Neuron (in vitro differentiated cells): ENCODE results near the gene PTPRU.
"Not testable (repeated sequence)": the region's sequence is repeated elsewhere in the genome, so short reads cannot be mapped to it uniquely, and the experiment has no call there.

Experiments
- H2AFZ ChIP-seq: one replicate; pipeline ENCODE4 v1.6.1; 2013; ENCODE audit warnings: low read depth, mild to moderate bottlenecking, inconsistent platforms, low read length, moderate library complexity
- H3K27me3 ChIP-seq: one replicate; pipeline ENCODE4 v1.6.1; 2013; ENCODE audit warnings: low read length; ENCODE audit not compliant: insufficient read depth
- H3K36me3 ChIP-seq: one replicate; pipeline ENCODE4 v1.6.1; 2013; ENCODE audit warnings: low read length; ENCODE audit not compliant: insufficient read depth
- H3K4me1 ChIP-seq: one replicate; pipeline ENCODE4 v1.6.1; 2013; ENCODE audit warnings: low read length; ENCODE audit not compliant: insufficient read depth
- H3K4me3 ChIP-seq: 2 replicates; pipeline ENCODE4 v1.5.1; 2013; ENCODE audit warnings: mild to moderate bottlenecking, low read length, moderate library complexity
- H3K9me3 ChIP-seq: one replicate; pipeline ENCODE4 v1.6.1; 2013; ENCODE audit warnings: low read length

Gene PTPRU

DNA sequence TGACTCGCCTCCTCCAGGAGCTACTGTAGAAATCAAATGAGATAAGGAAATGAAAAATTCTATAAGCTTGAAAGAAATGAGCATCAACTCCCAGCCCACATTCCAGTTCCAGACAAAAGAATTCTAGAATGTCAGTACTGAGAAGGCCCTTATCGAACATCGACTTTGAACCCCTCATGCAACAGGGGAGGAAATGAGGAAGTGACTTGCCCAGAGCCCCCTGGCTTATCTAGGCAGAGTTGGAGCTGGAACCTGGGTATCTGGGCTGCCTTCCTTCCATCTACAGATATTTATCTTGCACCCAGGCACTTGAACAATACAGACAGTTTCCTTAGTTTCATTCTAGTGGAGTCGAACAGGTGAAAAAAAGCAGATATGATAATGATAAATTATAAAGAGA is 27.9 kb upstream of the PTPRU start:
- H3K36me3 ChIP-seq: peaks cover 51% of the 10 kb centered on the region

DNA sequence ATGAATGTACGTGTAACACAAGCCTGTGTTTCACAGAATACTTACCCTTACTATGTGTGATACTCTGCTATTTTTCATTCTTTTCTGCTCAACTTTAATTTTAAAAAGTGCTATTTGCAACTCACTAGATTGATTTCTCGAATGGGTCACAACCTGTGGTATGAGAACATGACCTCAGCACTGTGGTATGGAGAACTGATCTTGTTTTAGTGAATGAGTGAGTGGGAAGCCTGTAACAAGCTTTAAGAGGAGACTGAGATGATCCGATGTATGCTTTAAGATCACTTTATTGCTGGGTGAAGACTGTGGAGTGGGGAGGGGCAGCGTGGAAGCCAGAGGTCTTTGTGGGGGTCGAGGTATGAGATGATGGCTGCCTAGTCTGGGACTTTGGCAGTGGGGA is 27.1 kb upstream of the PTPRU start:
- Histone ChIP-seq H3K27me3 (no peaks in the 10 kb centered on the region), H2AFZ (no peak overlapping the region), H3K4me3 (no peak overlapping the region), H3K36me3 (peaks cover 55% of the 10 kb centered on the region), H3K9me3 (no peaks in the 10 kb centered on the region), H3K4me1 (no peaks in the 10 kb centered on the region)

More for the DNA sequence above, 27.9 kb upstream of the PTPRU start:
- Histone ChIP-seq H3K27me3 (no peaks in the 10 kb centered on the region), H3K4me3 (no peak overlapping the region), H3K9me3 (no peaks in the 10 kb centered on the region), H2AFZ (no peak overlapping the region), H3K4me1 (no peaks in the 10 kb centered on the region)

DNA sequence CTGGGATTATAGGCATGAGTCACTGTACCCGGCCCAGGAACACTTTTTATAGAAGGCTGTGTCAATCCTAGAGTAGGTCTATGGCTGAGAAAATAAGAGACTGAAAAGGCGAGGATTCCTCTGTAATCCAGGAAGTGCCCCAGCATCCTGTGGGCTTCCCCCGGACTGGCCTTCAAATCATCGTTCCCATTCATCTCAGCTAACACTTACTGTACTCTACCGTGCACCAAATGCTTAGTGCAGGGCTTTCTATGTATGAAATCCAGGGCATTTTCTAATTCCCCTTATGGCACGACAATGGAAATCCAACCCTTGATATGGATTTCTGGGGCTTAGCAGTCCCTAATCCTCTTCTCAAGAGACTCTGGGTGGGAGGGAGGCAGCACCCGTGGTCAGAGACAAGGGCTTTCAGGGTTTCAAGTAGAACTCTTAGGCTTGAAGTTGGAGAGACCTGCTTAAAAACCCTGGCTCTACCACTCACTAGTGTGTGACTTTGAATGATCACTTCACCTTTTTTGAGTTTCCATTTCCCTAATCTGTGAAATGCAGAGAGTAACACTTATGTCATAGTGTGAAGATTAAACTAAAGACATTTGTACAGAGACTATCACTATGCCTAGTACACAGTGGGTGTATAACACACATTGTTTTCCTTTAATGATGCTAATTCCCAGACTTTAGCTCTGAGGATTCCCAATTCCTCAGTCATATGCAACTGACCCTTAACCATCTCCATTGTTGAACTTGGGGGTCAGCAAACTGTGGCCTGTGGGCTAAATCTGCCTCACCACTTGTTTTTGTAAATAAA is 25.8 kb upstream of the PTPRU start:
- H3K27me3 ChIP-seq: no peaks in the 10 kb centered on the region
- H3K9me3 ChIP-seq: no peaks in the 10 kb centered on the region
- peaks cover 62% of the 10 kb centered on the region for H3K36me3 ChIP-seq
- no peaks in the 10 kb centered on the region for H3K4me1 ChIP-seq
- no peak overlapping the region for H2AFZ ChIP-seq
- no peak overlapping the region for H3K4me3 ChIP-seq

DNA sequence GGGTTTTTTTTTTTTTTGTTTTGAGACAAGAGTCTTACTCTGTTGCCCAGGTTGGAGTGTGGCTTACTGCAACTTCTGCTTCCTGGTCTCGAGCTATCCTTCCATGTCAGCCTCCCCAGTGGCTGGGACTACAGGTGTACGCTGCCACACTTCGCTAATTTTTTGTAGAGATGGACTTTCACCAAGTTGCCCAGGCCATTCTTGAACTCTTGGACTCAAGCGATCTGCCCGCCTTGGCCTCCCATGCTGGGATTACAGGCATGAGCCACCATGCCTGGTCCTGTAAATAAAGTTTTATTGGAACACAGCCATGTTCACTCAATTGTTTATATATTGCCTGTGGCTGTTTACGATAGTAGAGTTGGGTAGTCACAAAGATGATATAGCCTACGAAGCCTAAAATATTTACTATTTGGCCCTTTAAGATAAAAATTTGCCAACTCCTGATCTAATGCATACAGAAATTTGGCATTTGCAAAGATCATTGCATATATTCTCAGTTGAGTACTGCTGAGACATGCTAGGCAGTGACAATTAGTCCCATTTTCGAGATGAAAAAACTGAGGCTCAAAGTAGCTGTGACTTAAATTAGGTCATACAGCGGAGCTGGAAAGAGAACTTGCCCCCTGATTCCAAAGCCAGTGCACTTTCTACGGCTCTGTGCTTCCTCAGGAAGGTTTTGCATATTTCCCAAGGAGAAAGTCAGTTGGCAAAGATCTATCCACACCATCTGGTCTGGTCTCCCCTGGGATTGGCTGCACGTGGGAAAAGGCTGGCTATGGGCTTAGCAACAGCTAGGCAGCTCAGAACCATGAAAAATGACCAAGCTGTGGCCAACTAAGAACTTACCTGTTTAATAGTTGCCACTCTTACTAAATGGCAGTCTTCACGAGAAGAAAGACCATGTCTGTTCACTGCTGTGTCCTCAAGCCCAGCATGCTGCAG is 25.0 kb upstream of the PTPRU start:
- H3K4me1 ChIP-seq: no peaks in the 10 kb centered on the region
- no peak overlapping the region for H3K4me3 ChIP-seq
- no peak overlapping the region for H2AFZ ChIP-seq
- no peaks in the 10 kb centered on the region for H3K27me3 ChIP-seq
- H3K9me3 ChIP-seq: no peaks in the 10 kb centered on the region
- H3K36me3 ChIP-seq: peaks cover 56% of the 10 kb centered on the region

DNA sequence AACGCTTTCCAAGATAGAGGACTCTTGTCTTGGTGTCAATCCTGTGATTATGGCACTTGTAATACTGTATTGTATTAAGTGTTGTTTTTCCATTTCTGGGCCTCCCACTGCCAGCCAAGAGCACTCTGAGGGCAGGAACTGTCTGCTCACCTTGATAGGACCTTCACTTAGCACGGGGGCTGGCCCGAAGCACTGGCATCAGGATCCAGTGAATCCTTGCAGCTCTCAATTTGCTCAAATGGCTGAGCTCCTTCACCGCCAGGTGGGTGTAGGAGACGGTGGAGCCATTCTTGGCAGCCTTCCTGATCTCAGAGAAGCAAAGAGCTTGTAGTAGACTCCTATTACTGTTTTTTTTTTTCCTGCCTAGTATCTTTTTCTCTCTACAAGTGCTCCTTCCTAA is 23.3 kb upstream of the PTPRU start:
- H3K36me3 ChIP-seq: peaks cover 57% of the 10 kb centered on the region
- H3K9me3 ChIP-seq: no peaks in the 10 kb centered on the region
- no peak overlapping the region for H3K4me3 ChIP-seq
- H3K4me1 ChIP-seq: no peaks in the 10 kb centered on the region
- H2AFZ ChIP-seq: no peak overlapping the region
- no peaks in the 10 kb centered on the region for H3K27me3 ChIP-seq

DNA sequence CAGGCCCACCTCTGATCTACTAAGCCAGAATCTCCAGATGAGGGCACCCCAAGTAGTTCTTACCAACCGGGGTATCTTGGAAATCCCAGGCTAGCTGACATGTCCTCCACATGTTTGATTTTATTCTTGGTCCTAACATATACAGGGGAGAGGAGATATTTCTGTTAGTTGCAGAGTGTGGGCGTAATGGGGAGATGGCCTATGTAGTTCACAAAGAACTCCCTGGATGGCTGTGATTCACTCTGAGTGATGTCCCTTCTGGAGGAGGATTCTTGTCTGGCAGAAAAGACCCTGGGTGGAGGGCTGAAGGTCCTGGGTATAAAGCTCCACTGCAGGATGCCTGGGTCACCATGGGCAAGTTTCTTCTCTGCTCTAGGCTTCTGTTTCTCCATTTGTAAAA is 18.7 kb upstream of the PTPRU start:
- Histone ChIP-seq H3K9me3 (no peaks in the 10 kb centered on the region), H3K4me1 (peaks cover 3% of the 10 kb centered on the region), H3K4me3 (no peak overlapping the region), H3K36me3 (peaks cover 31% of the 10 kb centered on the region), H2AFZ (no peak overlapping the region), H3K27me3 (no peaks in the 10 kb centered on the region)

DNA sequence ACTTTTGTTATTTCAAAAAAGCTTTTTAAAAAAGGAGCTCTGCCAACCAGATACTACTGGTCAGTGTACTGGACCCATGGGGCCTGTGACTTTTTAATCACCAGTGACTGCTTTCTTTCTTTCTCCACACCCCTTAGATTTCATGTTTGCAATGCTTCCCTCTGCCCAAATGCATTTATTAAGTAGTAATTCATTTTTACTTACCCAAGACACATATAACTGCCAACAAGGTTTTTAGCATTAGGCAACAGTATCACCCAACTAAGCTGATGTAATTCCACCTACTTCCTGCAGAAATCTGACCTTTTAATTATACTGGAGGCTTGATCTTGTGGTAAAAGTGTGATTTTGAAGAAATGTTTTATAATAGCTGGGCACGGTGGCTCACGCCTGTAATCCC is 18.1 kb upstream of the PTPRU start:
- Histone ChIP-seq H3K27me3 (no peaks in the 10 kb centered on the region), H3K4me3 (no peak overlapping the region), H3K4me1 (peaks cover 9% of the 10 kb centered on the region), H3K9me3 (no peaks in the 10 kb centered on the region), H3K36me3 (peaks cover 26% of the 10 kb centered on the region), H2AFZ (no peak overlapping the region)

DNA sequence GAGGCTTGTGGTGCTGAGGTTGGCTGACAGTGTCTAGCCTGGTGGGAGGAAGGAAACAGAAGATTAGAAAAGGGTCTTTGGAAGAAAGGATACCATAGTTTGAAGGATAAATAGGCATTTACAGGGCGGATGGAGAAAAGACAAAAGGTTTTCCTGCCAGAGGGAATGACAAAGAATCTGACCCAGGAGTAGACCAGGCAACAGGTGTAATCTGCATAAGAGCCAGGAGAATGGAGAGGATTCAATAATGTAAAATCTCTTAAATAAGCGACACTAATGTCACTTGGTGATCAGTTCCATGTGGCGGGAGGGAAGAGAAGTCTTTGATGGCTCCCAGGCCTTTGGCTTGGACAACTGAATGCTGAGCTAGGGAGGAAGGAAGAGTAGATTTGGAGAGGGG is 15.0 kb upstream of the PTPRU start:
- peaks cover 8% of the 10 kb centered on the region for H3K36me3 ChIP-seq
- no peaks in the 10 kb centered on the region for H3K9me3 ChIP-seq
- H3K4me1 ChIP-seq: peaks cover 15% of the 10 kb centered on the region
- H2AFZ ChIP-seq: no peak overlapping the region
- H3K27me3 ChIP-seq: no peaks in the 10 kb centered on the region
- H3K4me3 ChIP-seq: no peak overlapping the region

DNA sequence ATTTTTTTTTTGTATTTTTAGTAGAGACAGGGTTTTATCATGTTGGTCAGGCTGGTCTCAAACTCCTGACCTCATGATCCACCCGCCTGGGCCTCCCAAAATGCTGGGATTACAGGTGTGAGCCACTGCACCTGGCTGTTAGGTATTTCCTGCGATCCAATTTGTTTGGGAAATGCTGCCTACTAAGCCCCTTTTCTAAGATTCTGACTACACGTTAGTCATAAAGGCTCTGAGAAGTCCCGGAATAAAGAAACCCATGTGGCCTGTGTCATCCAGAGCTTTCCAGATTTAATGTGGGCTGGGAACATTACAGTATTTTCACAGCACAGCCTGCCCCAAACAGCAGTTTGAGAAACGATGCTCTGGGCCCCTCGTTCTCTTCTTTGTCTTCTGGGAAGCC is 14.1 kb upstream of the PTPRU start:
- peaks cover 15% of the 10 kb centered on the region for H3K4me1 ChIP-seq
- H3K9me3 ChIP-seq, H3K36me3 ChIP-seq, H3K4me3 ChIP-seq, H3K27me3 ChIP-seq, H2AFZ ChIP-seq: not testable (repeated sequence)

DNA sequence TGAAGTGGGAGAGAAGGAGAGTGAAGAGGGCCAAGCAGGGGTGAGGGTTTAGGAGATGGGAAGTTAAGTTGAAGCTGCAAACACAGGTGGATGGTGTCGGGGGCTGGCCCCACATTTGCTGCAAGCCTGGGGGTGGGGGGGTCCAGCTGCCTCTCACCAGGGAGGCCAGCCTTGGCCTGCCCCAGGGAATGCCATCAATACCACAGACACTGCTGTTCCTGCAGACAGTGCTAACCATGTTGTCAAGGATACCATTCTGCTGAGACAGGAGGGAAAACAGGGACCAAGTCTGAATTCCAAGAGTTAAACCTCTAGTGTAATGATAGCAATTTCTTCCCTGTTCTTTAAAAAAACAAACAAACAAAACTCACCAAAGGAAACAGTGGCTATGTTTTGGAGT is 13.6 kb upstream of the PTPRU start:
- peaks cover 15% of the 10 kb centered on the region for H3K4me1 ChIP-seq
- no peak overlapping the region for H3K4me3 ChIP-seq
- H2AFZ ChIP-seq: no peak overlapping the region
- H3K27me3 ChIP-seq: no peaks in the 10 kb centered on the region
- H3K36me3 ChIP-seq: peaks cover 6% of the 10 kb centered on the region
- no peaks in the 10 kb centered on the region for H3K9me3 ChIP-seq

DNA sequence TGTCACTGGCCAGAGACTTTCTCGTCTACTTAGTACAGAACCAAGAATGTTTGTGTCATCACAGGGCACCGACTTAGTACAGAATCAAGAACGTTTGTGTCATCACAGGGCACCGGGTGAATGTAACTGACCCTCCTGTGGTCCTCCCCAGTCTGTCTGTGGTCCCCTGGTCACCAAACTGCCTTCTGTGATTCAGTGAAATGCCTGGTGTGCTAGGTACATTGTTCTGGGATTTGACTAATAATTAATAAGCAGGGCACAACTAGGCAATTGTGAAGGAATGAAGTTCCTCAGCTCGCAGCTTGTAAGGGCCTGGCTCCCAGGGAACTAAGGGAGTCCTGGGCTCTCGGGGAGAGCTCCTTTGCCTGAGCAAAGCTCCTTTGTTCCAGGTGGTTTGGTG is 12.8 kb upstream of the PTPRU start:
- Histone ChIP-seq H3K27me3 (no peaks in the 10 kb centered on the region), H2AFZ (no peak overlapping the region), H3K4me1 (peaks cover 15% of the 10 kb centered on the region), H3K9me3 (no peaks in the 10 kb centered on the region), H3K36me3 (peaks cover 3% of the 10 kb centered on the region), H3K4me3 (no peak overlapping the region)

DNA sequence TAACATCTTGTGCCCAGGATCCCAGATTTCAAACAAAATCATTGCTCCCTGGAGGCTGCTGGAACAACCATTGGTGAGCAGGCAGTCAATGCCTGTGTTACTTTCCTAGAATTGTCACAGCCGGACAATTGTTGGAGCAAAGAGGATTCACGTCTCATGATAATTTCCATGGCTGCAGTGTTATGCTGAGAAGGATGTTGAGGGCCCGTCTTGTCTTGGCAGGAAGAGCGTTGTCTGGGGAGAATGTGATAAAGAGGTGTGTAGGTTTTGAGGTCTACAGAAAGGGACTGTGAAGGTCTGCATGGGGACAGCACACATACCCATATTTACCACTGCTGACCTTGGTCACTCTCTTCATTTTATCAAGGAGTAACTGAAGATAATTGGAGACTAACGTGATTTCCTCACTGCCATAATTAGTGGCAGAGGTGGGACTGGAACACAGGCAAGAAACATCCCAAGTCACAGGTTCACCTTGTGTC is 11.9 kb upstream of the PTPRU start:
- H3K36me3 ChIP-seq: peaks cover 3% of the 10 kb centered on the region
- H2AFZ ChIP-seq: no peak overlapping the region
- no peak overlapping the region for H3K4me3 ChIP-seq
- H3K27me3 ChIP-seq: no peaks in the 10 kb centered on the region
- no peaks in the 10 kb centered on the region for H3K9me3 ChIP-seq
- H3K4me1 ChIP-seq: peaks cover 15% of the 10 kb centered on the region

DNA sequence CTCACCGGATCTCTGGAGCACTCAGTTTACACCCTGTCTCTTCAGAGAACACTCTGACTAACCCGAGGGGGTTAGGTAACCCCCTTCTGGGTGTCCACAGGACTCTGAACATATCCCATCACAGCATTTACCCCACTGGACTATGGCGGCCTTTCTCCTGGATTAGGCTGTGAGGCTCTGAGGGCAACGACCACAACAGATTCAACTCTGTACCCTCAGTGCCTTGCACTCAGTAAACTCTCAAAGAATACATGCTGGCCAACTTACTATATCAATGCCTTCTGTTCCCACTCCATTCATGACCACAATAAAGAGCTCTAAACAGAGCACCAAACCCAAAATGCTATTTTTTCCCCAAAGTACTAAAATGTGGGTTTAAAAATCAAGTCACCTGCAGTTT is 11.0 kb upstream of the PTPRU start:
- Histone ChIP-seq H3K36me3 (peaks cover 3% of the 10 kb centered on the region), H3K27me3 (no peaks in the 10 kb centered on the region), H2AFZ (no peak overlapping the region), H3K9me3 (no peaks in the 10 kb centered on the region), H3K4me1 (peaks cover 20% of the 10 kb centered on the region), H3K4me3 (no peak overlapping the region)
